HTR-8/SVneo (cell line): Measurements from ENCODE around the gene PAQR5.
A peak's percentile ranks its signal among the peaks of the same experiment; 100 is the strongest.
"Not testable (repeated sequence)": the region's sequence is repeated elsewhere in the genome, so short reads cannot be mapped to it uniquely, and the experiment has no call there.

Source experiments
- DNase-seq: peaks from one replicate; pipeline ENCODE4 v3.0.0; 2011; ENCODE audit warnings: low spot score, mixed read lengths; ENCODE audit not compliant: insufficient read length
- FAIRE-seq: peaks from 2 replicates; lab custom pipeline; 2011; peaks lifted over from hg19 to GRCh38; lab: Jason Lieb, UNC

PAQR5 gene

DNA sequence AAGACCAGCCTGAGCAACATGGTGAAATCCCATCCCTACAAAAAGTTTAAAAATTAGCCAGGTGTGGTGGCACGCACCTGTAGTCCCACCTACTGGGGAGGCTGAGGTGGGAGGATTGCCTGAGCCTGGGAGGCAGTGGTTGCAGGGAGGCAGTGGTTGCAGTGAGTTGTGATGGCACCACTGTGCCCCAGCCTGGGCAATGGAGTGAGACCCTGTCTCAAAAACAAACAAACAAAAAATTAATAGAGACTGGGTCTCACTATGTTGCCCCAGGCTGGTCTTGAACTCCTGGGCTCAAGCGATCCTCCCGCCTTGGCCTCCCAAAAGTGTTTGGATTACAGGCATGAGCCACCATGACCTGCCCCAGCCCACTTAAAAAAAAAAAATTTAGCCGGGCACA, 151.5 kb downstream of the PAQR5 start:
- FAIRE-seq, DNase-seq: not testable (repeated sequence)

DNA sequence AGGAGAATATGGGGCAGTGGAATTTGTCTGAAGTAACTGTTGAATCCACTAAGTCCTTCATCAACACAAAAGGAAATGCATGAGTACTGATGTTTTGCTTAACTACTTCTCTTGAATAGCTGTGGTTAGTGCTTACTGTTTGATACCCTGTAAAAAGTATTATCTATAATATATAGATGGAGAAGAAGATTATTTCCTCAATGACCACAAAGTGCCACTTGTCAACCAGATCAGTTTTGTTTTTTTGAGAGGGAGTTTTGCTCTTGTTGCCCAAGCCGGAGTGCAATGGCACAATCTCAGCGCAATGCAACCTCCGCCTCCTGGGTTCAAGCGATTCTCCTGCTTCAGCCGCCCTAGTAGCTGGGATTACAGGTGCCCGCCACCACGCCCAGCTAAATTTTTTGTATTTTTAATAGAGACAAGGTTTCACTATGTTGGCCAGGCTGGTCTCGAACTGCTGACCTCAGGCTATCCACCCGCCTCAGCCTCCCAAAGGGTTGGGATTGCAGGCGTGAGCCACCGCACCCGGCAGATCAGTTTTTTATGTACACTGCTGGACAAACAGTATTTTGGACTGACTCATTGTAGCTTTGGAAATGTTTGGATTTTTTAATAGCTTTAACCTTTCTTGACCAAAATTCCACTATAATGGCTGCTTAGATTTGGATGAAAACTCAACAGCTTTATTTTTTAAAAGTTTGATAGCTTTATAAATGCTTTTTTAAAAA, 152.4 kb downstream of the PAQR5 start:
- no peak for FAIRE-seq
- no peak for DNase-seq

DNA sequence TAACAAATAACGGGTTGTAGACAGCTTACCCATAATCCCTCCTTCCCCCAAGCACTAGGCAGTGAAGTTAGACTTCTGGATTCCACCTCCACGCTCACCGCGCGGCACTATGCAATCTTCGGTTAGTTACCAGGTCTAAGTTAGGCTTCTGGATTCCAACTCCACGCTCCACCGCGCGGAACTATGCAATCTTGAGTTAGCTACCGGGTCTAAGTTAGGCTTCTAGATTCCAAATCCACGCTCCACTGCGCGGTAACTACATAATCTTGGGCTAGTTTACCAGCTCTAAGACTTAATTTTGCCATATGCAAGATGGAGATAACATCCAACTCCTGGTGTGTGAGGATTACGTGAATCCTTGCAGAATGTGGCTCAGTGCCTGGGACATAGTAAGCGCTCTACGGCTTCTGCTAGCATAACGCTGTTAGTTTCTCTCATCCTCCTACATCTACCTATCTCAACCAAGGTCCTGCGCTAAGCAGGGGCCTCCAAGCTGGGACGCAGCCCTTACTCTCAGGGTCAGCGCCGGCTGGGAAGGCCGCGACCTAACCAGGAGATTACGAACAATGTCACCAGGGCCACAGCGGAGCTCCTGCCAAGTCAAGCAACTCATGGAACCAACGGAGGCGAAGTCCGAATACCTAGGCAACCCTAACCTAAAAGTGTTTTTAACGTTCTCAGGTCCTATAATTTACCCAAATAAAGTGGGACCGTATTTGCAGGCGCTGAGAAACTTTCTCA, 153.4 kb downstream of the PAQR5 start:
- FAIRE-seq (no peak), DNase-seq (no peak)

DNA sequence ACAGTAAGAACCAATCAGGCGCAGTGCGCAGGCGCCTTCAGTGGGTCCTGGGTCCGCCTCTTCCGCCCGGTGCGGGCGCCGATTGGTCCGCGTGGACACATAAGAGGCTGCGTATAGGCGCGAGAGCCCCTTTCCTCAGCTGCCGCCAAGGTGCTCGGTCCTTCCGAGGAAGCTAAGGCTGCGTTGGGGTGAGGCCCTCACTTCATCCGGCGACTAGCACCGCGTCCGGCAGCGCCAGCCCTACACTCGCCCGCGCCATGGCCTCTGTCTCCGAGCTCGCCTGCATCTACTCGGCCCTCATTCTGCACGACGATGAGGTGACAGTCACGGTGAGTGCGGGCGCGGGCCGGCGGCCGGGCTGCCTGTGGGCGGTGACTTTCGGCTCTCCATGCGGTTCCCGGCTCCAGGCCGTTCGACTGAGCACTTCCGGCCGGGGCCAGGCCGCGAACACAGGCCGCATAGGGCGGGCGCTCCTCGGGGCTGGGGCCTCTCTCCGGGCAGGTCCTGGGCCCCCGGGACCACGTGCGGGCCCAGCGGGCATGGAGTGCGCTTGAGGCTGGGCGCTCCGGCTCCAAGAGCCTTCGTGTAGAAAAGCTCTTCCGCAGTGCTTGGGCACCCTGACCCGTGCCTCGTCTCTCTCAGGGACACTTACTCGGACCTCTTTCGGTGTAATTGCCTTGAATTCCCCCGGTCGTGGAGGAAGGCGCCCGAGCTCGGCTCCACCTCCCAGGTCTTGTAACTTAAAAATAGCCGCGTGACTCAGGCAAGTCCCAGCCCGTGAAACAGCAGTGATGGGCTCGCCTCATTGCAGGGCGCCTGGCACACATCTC, 154.2 kb downstream of the PAQR5 start, which contains the start of gene RPLP1:
TSS of gene RPLP1 (plus strand) at position 127 of the 830 bp plus-strand sequence. CDS start at position 258, 131 bp downstream.
- DNase-seq (peak; percentile 95), FAIRE-seq (peak; percentile 38)

DNA sequence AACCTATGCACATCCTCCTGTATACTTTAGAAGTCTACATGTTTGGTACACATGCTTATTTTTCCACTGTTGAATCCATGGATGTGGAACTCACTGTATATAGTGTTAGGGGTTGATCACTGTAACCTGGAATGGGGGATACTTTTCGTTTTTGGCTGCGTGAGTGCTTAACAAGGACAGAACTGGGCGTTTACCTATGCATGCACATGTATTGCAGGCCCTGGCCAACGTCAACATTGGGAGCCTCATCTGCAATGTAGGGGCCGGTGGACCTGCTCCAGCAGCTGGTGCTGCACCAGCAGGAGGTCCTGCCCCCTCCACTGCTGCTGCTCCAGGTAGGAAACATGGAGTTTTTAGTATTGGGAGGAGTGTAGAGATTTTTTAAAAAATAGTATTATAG, 156.2 kb downstream of the PAQR5 start:
- DNase-seq (no peak), FAIRE-seq (no peak)

DNA sequence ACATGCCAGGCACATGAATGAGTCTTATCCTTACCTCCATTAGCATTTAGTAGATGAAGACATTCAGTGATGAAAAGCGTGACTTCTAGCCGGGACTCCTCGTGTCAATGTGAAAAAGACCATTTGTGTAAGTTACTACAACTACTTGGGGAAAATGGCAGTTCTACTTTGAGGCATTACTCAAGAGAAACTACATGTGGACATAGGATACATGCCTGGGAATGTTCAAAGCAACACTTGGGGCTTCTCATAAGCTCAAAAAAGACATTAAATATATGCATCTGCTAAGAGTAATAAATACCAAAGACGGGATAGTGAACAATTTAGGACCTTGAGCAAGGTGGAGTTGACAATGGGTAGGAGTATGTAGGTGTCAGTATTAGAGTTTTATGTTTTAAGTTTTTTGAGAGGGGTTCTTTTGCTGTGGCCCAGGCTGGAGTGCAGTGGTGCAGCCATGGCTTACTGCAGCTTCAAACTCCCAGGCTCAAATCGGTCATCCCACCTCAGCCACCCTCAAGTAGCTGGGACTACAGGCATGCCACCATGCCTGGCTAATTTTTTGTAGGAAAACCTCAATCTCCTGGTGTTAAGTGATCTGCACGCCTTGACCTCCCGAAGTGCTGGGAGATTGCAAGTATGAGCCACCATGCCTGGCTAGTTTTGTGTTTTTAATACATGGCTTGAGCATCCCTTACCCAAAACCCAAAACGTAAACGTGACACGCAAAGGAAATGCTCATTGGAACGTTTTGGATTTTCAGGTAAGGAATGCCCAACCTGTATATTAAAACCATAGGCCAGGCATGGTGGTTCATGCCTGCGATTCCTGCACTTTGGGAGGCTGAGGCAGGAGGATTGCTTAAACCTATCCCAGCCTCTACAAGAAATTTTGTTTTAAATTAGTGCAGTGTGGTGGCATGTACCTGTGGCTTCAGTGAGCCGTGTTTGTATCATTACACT, 157.8 kb downstream of the PAQR5 start:
- FAIRE-seq (no peak), DNase-seq (no peak)
